Prostate gland (tissue), 2 donors: ENCODE measurements around the gene CRYGN. TPM values are rescaled to one million over a fixed set of nuclear protein-coding genes. Genes with fewer than 3 reads are reported as not detected.
A peak's percentile ranks its signal among the peaks of the same experiment; 100 is the strongest.

Experiments
- DNase-seq: peaks from one replicate; pipeline ENCODE4 v3.0.0-alpha.2; 2019; ENCODE audit warnings: low spot score
- H3K27ac ChIP-seq, 2 donors: fragments of 200-600 bp; sonication (generic); 2 replicates each; pipeline ENCODE4 v1.5.1; 2017 to 2019
- H3K27me3 ChIP-seq: fragments of 200-600 bp; sonication (generic); replicated peaks from 2 replicates; pipeline ENCODE4 v1.5.1; 2019; ENCODE audit not compliant: insufficient read depth
- H3K36me3 ChIP-seq, 2 donors: fragments of 200-600 bp; sonication (generic); 1 replicate in 1 of 2; 2 replicates in 1 of 2; pipeline versions ENCODE4 v1.5.1 to v1.8.1; 2017 to 2019
- H3K4me1 ChIP-seq: fragments of 200-600 bp; sonication (generic); replicated peaks from 2 replicates; pipeline ENCODE4 v1.5.1; 2019
- H3K4me3 ChIP-seq, 2 donors: fragments of 200-600 bp; sonication (generic); 2 replicates each; pipeline ENCODE4 v1.5.1; 2017 to 2019
- H3K9me3 ChIP-seq: fragments of 200-600 bp; sonication (generic); 2 replicates; pipeline ENCODE4 v1.5.1; 2017
- POLR2A ChIP-seq: fragments of 450-650 bp; IDR thresholded peaks from one replicate; pipeline ENCODE4 v1.6.1; 2016; ENCODE audit warnings: antibody characterized with exemption, mild to moderate bottlenecking
- POLR2AphosphoS5 ChIP-seq: sonication (generic); formaldehyde crosslinking; IDR thresholded peaks from one replicate; pipeline ENCODE4 v1.6.1; 2017; ENCODE audit warnings: antibody characterized with exemption
- WGBS: methylation state at CpG from one replicate; pipeline ENCODE4 v1.1.5; 2018; 5-methylcytosine and 5-hydroxymethylcytosine counted together
- intact Hi-C: fragments of 100-400 bp; cut with DNase I; formaldehyde crosslinking; loops from one replicate; pipeline ENCODE4 v1.14.2; 2022
- total RNA-seq, 2 donors: library from RNA; depleted of rRNA; stranded (reverse); fragments of >200 nt; gene quantifications; one replicate each; pipeline ENCODE4 v1.1.0, GENCODE V29; 2016
- TF ChIP-seq, protein P1 (sequence below), 4 experiments: fragments of 200-600 bp in 2 of 4; fragments of 450-650 bp in 2 of 4; sonication (generic) in 2 of 4; IDR thresholded peaks; 1 replicate in 3 of 4; 2 replicates in 1 of 4; pipeline ENCODE4 v1.5.1; 2016 to 2019; ENCODE audit warnings: antibody characterized with exemption in 4 of 4, mild to moderate bottlenecking in 2 of 4, moderate library complexity in 2 of 4

The CRYGN gene
- total RNA-seq, 2 donors from 2014 or later = not detected

DNA sequence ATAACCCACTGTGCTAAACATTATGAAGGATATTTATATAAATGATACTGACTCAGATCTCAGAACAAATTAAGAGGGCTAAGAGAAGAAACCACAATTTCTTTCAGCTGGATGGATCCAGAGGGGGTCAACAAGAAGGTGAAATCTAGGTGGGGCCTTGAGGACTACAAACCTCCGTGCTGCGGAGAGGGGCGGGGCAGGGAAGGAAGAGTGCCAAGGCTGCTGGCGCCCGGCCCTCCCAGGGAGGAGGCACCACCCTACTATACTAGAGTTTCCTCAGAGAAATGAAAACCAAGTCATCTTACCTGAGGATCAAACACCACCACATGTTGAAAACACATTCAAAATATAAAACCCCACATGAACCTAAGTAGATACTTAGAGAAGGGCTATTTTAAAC, 29.3 kb upstream of the CRYGN start:
- no peak overlapping the region for H3K4me3 ChIP-seq
- H3K27ac ChIP-seq = no peak overlapping the region
- TF ChIP-seq POLR2AphosphoS5 (no peak), POLR2A (no peak)
- TF ChIP-seq, protein P1, sequence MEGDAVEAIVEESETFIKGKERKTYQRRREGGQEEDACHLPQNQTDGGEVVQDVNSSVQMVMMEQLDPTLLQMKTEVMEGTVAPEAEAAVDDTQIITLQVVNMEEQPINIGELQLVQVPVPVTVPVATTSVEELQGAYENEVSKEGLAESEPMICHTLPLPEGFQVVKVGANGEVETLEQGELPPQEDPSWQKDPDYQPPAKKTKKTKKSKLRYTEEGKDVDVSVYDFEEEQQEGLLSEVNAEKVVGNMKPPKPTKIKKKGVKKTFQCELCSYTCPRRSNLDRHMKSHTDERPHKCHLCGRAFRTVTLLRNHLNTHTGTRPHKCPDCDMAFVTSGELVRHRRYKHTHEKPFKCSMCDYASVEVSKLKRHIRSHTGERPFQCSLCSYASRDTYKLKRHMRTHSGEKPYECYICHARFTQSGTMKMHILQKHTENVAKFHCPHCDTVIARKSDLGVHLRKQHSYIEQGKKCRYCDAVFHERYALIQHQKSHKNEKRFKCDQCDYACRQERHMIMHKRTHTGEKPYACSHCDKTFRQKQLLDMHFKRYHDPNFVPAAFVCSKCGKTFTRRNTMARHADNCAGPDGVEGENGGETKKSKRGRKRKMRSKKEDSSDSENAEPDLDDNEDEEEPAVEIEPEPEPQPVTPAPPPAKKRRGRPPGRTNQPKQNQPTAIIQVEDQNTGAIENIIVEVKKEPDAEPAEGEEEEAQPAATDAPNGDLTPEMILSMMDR (IDR thresholded peaks at IDR 0.05) = no peak
- WGBS = 50% methylated on average over 5 of the region's 5 CpGs
- H3K36me3 ChIP-seq = peaks cover 0 to 2% of the 10 kb centered on the region in 2 donors
- intact Hi-C loops = loop anchor here (10.0 kb wide), 1 partner anchor 156 kb away; no protein-coding TSS in a partner anchor
- no peaks in the 10 kb centered on the region for H3K9me3 ChIP-seq
- H3K27me3 ChIP-seq = no peaks in the 10 kb centered on the region
- H3K4me1 ChIP-seq = no peaks in the 10 kb centered on the region
- no peak for DNase-seq

DNA sequence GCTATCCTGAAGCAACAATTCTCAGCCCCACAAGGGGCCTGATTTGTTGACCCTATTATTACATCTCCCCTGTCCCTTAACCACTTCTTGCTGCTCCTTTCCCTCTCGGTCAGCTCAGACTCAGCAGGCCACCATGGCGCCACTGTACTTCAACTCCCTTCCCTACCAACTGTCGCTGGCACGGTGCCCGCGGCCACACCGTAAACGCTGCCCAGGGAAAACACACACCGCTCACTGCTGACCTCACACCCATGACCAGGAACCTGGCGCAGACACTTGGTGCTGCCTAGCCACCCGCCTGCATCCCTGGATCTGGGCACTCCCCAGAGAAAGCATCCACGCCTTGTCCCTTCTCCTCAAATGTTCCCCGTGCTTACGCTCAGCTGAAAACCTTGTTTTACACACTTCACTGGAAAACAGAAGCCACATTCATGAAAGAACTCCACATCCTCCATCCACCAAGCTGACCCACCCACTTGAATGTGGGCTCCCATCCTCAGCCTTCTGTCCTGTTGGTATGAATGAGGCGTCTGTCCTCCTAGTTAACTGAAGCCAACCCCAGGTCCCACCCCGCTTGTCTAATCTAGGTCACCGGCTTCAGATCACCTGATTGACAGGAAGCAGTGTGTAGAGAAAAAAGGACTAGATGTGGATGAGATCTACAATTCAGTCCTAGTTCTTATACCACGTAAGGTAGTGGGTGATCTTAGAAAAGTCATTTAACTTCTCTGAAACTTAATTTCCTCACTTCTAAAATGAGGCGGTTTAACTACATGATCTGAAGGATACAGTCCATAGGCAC, 28.5 kb upstream of the CRYGN start:
- no peak for TF ChIP-seq POLR2A
- TF ChIP-seq, protein P1 (IDR thresholded peaks at IDR 0.05) = no peak
- intact Hi-C loops = loop anchor here (10.0 kb wide), 1 partner anchor 156 kb away; no protein-coding TSS in a partner anchor

DNA sequence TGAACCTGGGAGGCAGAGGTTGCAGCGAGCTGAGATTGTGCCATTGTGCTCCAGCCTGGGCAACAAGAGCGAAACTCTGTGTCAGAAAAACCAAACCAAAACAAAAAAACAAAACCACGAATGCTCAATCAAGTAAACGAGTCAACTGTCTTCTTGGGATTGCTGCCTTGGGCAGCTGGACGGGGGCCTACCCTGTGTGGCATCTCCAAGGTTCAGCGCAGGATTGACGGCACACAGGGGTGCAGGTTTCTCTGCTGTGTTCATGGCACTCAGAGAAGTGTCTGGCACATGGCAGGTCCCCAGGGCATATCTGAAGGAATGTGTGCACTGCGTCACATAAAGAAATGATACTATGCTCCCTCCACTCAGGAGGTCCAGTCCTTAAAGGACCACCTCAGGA, 25.2 kb upstream of the CRYGN start:
- WGBS = 90% methylated on average over 8 of the region's 8 CpGs
- no peak for TF ChIP-seq POLR2AphosphoS5
- TF ChIP-seq, protein P1 (IDR thresholded peaks at IDR 0.05) = no peak
- no peak for TF ChIP-seq POLR2A
- Histone ChIP-seq H3K27me3 (no peaks in the 10 kb centered on the region), H3K36me3 (peaks cover 0 to 2% of the 10 kb centered on the region in 2 donors), H3K4me1 (peaks cover 5% of the 10 kb centered on the region), H3K4me3 (no peak overlapping the region), H3K27ac (no peak overlapping the region), H3K9me3 (no peaks in the 10 kb centered on the region)
- no peak for DNase-seq
- intact Hi-C loops = loop anchor here (10.0 kb wide), 1 partner anchor 160 kb away; no protein-coding TSS in a partner anchor

More for the DNA sequence above, 28.5 kb upstream of the CRYGN start:
- Histone ChIP-seq H3K9me3 (no peaks in the 10 kb centered on the region), H3K27ac (no peak overlapping the region), H3K4me1 (no peaks in the 10 kb centered on the region), H3K36me3 (peaks cover 0 to 2% of the 10 kb centered on the region in 2 donors), H3K27me3 (no peaks in the 10 kb centered on the region), H3K4me3 (no peak overlapping the region)
- DNase-seq = no peak
- whole genome bisulfite sequencing = 93% methylated on average over 19 of the region's 19 CpGs

- DNase-seq = no peak
- intact Hi-C loops = loop anchor here (5.0 to 10.0 kb wide), 3 partner anchors 162 to 295 kb away; no protein-coding TSS in a partner anchor
- H3K27ac ChIP-seq = no peak overlapping the region
- no peak for TF ChIP-seq POLR2AphosphoS5
- no peak for TF ChIP-seq POLR2A
- TF ChIP-seq, protein P1 (IDR thresholded peaks at IDR 0.05) = no peak
- peaks cover 0 to 2% of the 10 kb centered on the region in 2 donors for H3K36me3 ChIP-seq
- H3K4me1 ChIP-seq = peaks cover 5% of the 10 kb centered on the region
- no peak overlapping the region for H3K4me3 ChIP-seq
- H3K9me3 ChIP-seq = no peaks in the 10 kb centered on the region
- H3K27me3 ChIP-seq = no peaks in the 10 kb centered on the region
- WGBS = 80% methylated on average over 1 of the region's 1 CpG
Measured at GRCh38 chr7:151462306-151462779, 22.4 kb upstream of the CRYGN start.

DNA sequence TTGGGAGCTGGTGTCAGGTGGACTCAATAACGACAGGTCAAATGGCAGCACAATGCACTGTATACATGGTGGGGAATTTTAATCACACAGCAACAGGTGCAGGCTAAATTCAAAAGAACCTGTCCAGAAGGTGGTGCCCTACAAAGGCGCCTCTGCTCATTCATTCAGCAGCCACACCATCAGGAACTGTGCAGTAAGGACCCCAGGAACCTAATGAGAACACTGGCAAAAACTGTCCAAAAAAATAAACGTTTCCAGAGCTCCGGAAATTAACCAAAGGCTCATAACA, 21.9 kb upstream of the CRYGN start:
- Histone ChIP-seq H3K36me3 (peaks cover 0 to 2% of the 10 kb centered on the region in 2 donors), H3K9me3 (no peaks in the 10 kb centered on the region), H3K27ac (peak overlapping the region in 1 of 2 donors; percentile 81), H3K4me1 (peaks cover 5% of the 10 kb centered on the region), H3K27me3 (no peaks in the 10 kb centered on the region), H3K4me3 (no peak overlapping the region)
- 60% methylated on average over 4 of the region's 4 CpGs for WGBS
- no peak for DNase-seq
- TF ChIP-seq, protein P1 (IDR thresholded peaks at IDR 0.05) = no peak
- intact Hi-C loops = loop anchor here (2.0 to 10.0 kb wide), 4 partner anchors 57 to 295 kb away; partner anchors contain the start of gene RHEB
